Measurements from ENCODE around the gene PRICKLE1.

The PRICKLE1 gene

GRCh38 chr12:42589465-42590329 lies at the start of gene PRICKLE1:
Gene PRICKLE1, minus strand, starts transcription at chr12:42589746. Its CDS starts 117,230 bp downstream, at chr12:42472516.
- DNase-seq: peak; percentile 26

- no peak for DNase-seq
Observed at GRCh38 chr12:42638697-42639096, 49.2 kb upstream of the PRICKLE1 start.

GRCh38 chr12:42638011-42638410 lies 48.5 kb upstream of the PRICKLE1 start:
- DNase-seq: no peak

GRCh38 chr12:42636993-42637392 lies 47.4 kb upstream of the PRICKLE1 start:
- no peak for DNase-seq

GRCh38 chr12:42633594-42633993 lies 44.0 kb upstream of the PRICKLE1 start:
- no peak for DNase-seq

- no peak for DNase-seq
Observed at GRCh38 chr12:42631513-42631912, 42.0 kb upstream of the PRICKLE1 start.

GRCh38 chr12:42630314-42630713 lies 40.8 kb upstream of the PRICKLE1 start:
- no peak for DNase-seq

GRCh38 chr12:42627151-42627550 lies 37.6 kb upstream of the PRICKLE1 start:
- DNase-seq: no peak

- DNase-seq: no peak
Observed at GRCh38 chr12:42625611-42626010, 36.1 kb upstream of the PRICKLE1 start.

- DNase-seq: no peak
Observed at GRCh38 chr12:42617622-42618021, 28.1 kb upstream of the PRICKLE1 start.

GRCh38 chr12:42615006-42615405 lies 25.5 kb upstream of the PRICKLE1 start:
- no peak for DNase-seq

- DNase-seq: no peak
Observed at GRCh38 chr12:42612231-42612613, 22.7 kb upstream of the PRICKLE1 start.

- no peak for DNase-seq
Observed at GRCh38 chr12:42611571-42612230, 22.2 kb upstream of the PRICKLE1 start.

- no peak for DNase-seq
Observed at GRCh38 chr12:42609605-42610004, 20.1 kb upstream of the PRICKLE1 start.

- no peak for DNase-seq
Observed at GRCh38 chr12:42608196-42608825, 18.8 kb upstream of the PRICKLE1 start.

GRCh38 chr12:42607584-42608058 lies 18.1 kb upstream of the PRICKLE1 start:
- DNase-seq: no peak

GRCh38 chr12:42606471-42606870 lies 16.9 kb upstream of the PRICKLE1 start:
- no peak for DNase-seq

- DNase-seq: no peak
Observed at GRCh38 chr12:42605685-42606084, 16.1 kb upstream of the PRICKLE1 start.

GRCh38 chr12:42603246-42603990 lies 13.9 kb upstream of the PRICKLE1 start:
- no peak for DNase-seq

GRCh38 chr12:42593874-42594273 lies 4.3 kb upstream of the PRICKLE1 start:
- no peak for DNase-seq

- peak; percentile 22 for DNase-seq
Observed at GRCh38 chr12:42590330-42590934, 886 bp upstream of the PRICKLE1 start.
